ENCODE measurements around the gene TIAM2.
"Not testable (repeated sequence)": the region's sequence is repeated elsewhere in the genome, so short reads cannot be mapped to it uniquely, and the experiment has no call there.

The TIAM2 gene

GRCh38 chr6:155004576-155005372 lies 9.7 kb downstream of the TIAM2 start:
- H3K4me1 ChIP-seq (ENCODE audit: control insufficient read depth, insufficient read depth, low read length): no peaks in the 10 kb centered on the region; the same call in 1 of the 2 replicates
- no peak overlapping the region for H3K4me3 ChIP-seq (ENCODE audit: low read length)
- WGBS (ENCODE audit: insufficient coverage, insufficient read length): no CpG with 5 or more reads among the region's 10 CpGs
- H3K9me3 ChIP-seq (ENCODE audit: control insufficient read depth, insufficient read depth, low read length): no peaks in the 10 kb centered on the region
- no peaks in the 10 kb centered on the region for H3K36me3 ChIP-seq (ENCODE audit: control insufficient read depth, insufficient read depth, low read length)
- no peak overlapping the region for H3K27ac ChIP-seq (ENCODE audit: low read length)
- DNase-seq (ENCODE audit: low read depth, low spot score): no peak
- no peaks in the 10 kb centered on the region for H3K27me3 ChIP-seq (ENCODE audit: control insufficient read depth, insufficient read depth, low read length)

- no peak overlapping the region for H3K27ac ChIP-seq (ENCODE audit: low read length)
- WGBS (ENCODE audit: insufficient coverage, insufficient read length): 100% methylated on average over 1 of the region's 3 CpGs
- H3K4me1 ChIP-seq (ENCODE audit: control insufficient read depth, insufficient read depth, low read length): peaks cover 1% of the 10 kb centered on the region
- H3K9me3 ChIP-seq (ENCODE audit: control insufficient read depth, insufficient read depth, low read length): no peaks in the 10 kb centered on the region
- no peaks in the 10 kb centered on the region for H3K27me3 ChIP-seq (ENCODE audit: control insufficient read depth, insufficient read depth, low read length)
- H3K4me3 ChIP-seq (ENCODE audit: low read length): no peak overlapping the region
- DNase-seq (ENCODE audit: low read depth, low spot score): no peak
- no peaks in the 10 kb centered on the region for H3K36me3 ChIP-seq (ENCODE audit: control insufficient read depth, insufficient read depth, low read length)
Observed at GRCh38 chr6:155008625-155009024, 13.5 kb downstream of the TIAM2 start.

- Histone ChIP-seq H3K27ac (ENCODE audit: low read length) (no peak overlapping the region), H3K36me3 (ENCODE audit: control insufficient read depth, insufficient read depth, low read length) (no peaks in the 10 kb centered on the region), H3K4me3 (ENCODE audit: low read length) (no peak overlapping the region), H3K27me3 (ENCODE audit: control insufficient read depth, insufficient read depth, low read length) (no peaks in the 10 kb centered on the region), H3K4me1 (ENCODE audit: control insufficient read depth, insufficient read depth, low read length) (peaks cover 3% of the 10 kb centered on the region), H3K9me3 (ENCODE audit: control insufficient read depth, insufficient read depth, low read length) (no peaks in the 10 kb centered on the region)
- no CpG with 5 or more reads among the region's 6 CpGs for WGBS (ENCODE audit: insufficient coverage, insufficient read length)
- DNase-seq (ENCODE audit: low read depth, low spot score): no peak
Observed at GRCh38 chr6:155010940-155011339, 15.8 kb downstream of the TIAM2 start.

GRCh38 chr6:155011809-155012291 lies 16.7 kb downstream of the TIAM2 start:
- H3K4me1 ChIP-seq (ENCODE audit: control insufficient read depth, insufficient read depth, low read length): peaks cover 3% of the 10 kb centered on the region
- no peak overlapping the region for H3K27ac ChIP-seq (ENCODE audit: low read length)
- H3K4me3 ChIP-seq (ENCODE audit: low read length): no peak overlapping the region
- no peaks in the 10 kb centered on the region for H3K27me3 ChIP-seq (ENCODE audit: control insufficient read depth, insufficient read depth, low read length)
- WGBS (ENCODE audit: insufficient coverage, insufficient read length): no CpG with 5 or more reads among the region's 5 CpGs
- no peaks in the 10 kb centered on the region for H3K9me3 ChIP-seq (ENCODE audit: control insufficient read depth, insufficient read depth, low read length)
- no peak for DNase-seq (ENCODE audit: low read depth, low spot score)
- H3K36me3 ChIP-seq (ENCODE audit: control insufficient read depth, insufficient read depth, low read length): no peaks in the 10 kb centered on the region

- no peaks in the 10 kb centered on the region for H3K27me3 ChIP-seq (ENCODE audit: control insufficient read depth, insufficient read depth, low read length)
- no peak overlapping the region for H3K4me3 ChIP-seq (ENCODE audit: low read length)
- peaks cover 5% of the 10 kb centered on the region for H3K4me1 ChIP-seq (ENCODE audit: control insufficient read depth, insufficient read depth, low read length)
- no peaks in the 10 kb centered on the region for H3K9me3 ChIP-seq (ENCODE audit: control insufficient read depth, insufficient read depth, low read length)
- H3K27ac ChIP-seq (ENCODE audit: low read length): no peak overlapping the region
- H3K36me3 ChIP-seq (ENCODE audit: control insufficient read depth, insufficient read depth, low read length): no peaks in the 10 kb centered on the region
- no CpG with 5 or more reads among the region's 4 CpGs for WGBS (ENCODE audit: insufficient coverage, insufficient read length)
- no peak for DNase-seq (ENCODE audit: low read depth, low spot score)
Observed at GRCh38 chr6:155013457-155013876, 18.4 kb downstream of the TIAM2 start.

GRCh38 chr6:155014137-155014536 lies 19.0 kb downstream of the TIAM2 start:
- Histone ChIP-seq H3K27ac (ENCODE audit: low read length) (no peak overlapping the region), H3K36me3 (ENCODE audit: control insufficient read depth, insufficient read depth, low read length) (no peaks in the 10 kb centered on the region), H3K9me3 (ENCODE audit: control insufficient read depth, insufficient read depth, low read length) (no peaks in the 10 kb centered on the region), H3K27me3 (ENCODE audit: control insufficient read depth, insufficient read depth, low read length) (no peaks in the 10 kb centered on the region), H3K4me1 (ENCODE audit: control insufficient read depth, insufficient read depth, low read length) (peaks cover 5% of the 10 kb centered on the region), H3K4me3 (ENCODE audit: low read length) (no peak overlapping the region)
- no peak for DNase-seq (ENCODE audit: low read depth, low spot score)
- no CpG with 5 or more reads among the region's 1 CpG for WGBS (ENCODE audit: insufficient coverage, insufficient read length)

GRCh38 chr6:155014670-155015300 lies 19.7 kb downstream of the TIAM2 start:
- DNase-seq (ENCODE audit: low read depth, low spot score): no peak
- WGBS (ENCODE audit: insufficient coverage, insufficient read length): no CpG with 5 or more reads among the region's 3 CpGs
- no peak overlapping the region for H3K27ac ChIP-seq (ENCODE audit: low read length)

GRCh38 chr6:155018415-155018814 lies 23.3 kb downstream of the TIAM2 start:
- not testable (repeated sequence) for H3K4me3 ChIP-seq (ENCODE audit: low read length); H3K27me3 ChIP-seq (ENCODE audit: control insufficient read depth, insufficient read depth, low read length); H3K27ac ChIP-seq (ENCODE audit: low read length); H3K4me1 ChIP-seq (ENCODE audit: control insufficient read depth, insufficient read depth, low read length); DNase-seq (ENCODE audit: low read depth, low spot score); H3K36me3 ChIP-seq (ENCODE audit: control insufficient read depth, insufficient read depth, low read length); H3K9me3 ChIP-seq (ENCODE audit: control insufficient read depth, insufficient read depth, low read length)
- WGBS (ENCODE audit: insufficient coverage, insufficient read length): no CpG with 5 or more reads among the region's 3 CpGs

More at GRCh38 chr6:155014670-155015300, 19.7 kb downstream of the TIAM2 start:
- H3K4me3 ChIP-seq (ENCODE audit: low read length): no peak overlapping the region
- H3K4me1 ChIP-seq (ENCODE audit: control insufficient read depth, insufficient read depth, low read length): peaks cover 5% of the 10 kb centered on the region
- H3K36me3 ChIP-seq (ENCODE audit: control insufficient read depth, insufficient read depth, low read length): no peaks in the 10 kb centered on the region
- H3K27me3 ChIP-seq (ENCODE audit: control insufficient read depth, insufficient read depth, low read length): no peaks in the 10 kb centered on the region
- no peaks in the 10 kb centered on the region for H3K9me3 ChIP-seq (ENCODE audit: control insufficient read depth, insufficient read depth, low read length)

- no peaks in the 10 kb centered on the region for H3K27me3 ChIP-seq (ENCODE audit: control insufficient read depth, insufficient read depth, low read length)
- H3K4me3 ChIP-seq (ENCODE audit: low read length): no peak overlapping the region
- H3K27ac ChIP-seq (ENCODE audit: low read length): no peak overlapping the region
- DNase-seq (ENCODE audit: low read depth, low spot score): no peak
- no CpG with 5 or more reads among the region's 5 CpGs for WGBS (ENCODE audit: insufficient coverage, insufficient read length)
- H3K36me3 ChIP-seq (ENCODE audit: control insufficient read depth, insufficient read depth, low read length): no peaks in the 10 kb centered on the region
- H3K9me3 ChIP-seq (ENCODE audit: control insufficient read depth, insufficient read depth, low read length): no peaks in the 10 kb centered on the region
- peaks cover 4% of the 10 kb centered on the region for H3K4me1 ChIP-seq (ENCODE audit: control insufficient read depth, insufficient read depth, low read length)
Observed at GRCh38 chr6:155021680-155022079, 26.6 kb downstream of the TIAM2 start.

GRCh38 chr6:155022721-155023120 lies 27.6 kb downstream of the TIAM2 start:
- H3K4me3 ChIP-seq (ENCODE audit: low read length): no peak overlapping the region
- no peak for DNase-seq (ENCODE audit: low read depth, low spot score)
- WGBS (ENCODE audit: insufficient coverage, insufficient read length): 100% methylated on average over 2 of the region's 7 CpGs
- peaks cover 2% of the 10 kb centered on the region for H3K4me1 ChIP-seq (ENCODE audit: control insufficient read depth, insufficient read depth, low read length)
- no peaks in the 10 kb centered on the region for H3K36me3 ChIP-seq (ENCODE audit: control insufficient read depth, insufficient read depth, low read length)
- H3K9me3 ChIP-seq (ENCODE audit: control insufficient read depth, insufficient read depth, low read length): no peaks in the 10 kb centered on the region
- no peak overlapping the region for H3K27ac ChIP-seq (ENCODE audit: low read length)
- no peaks in the 10 kb centered on the region for H3K27me3 ChIP-seq (ENCODE audit: control insufficient read depth, insufficient read depth, low read length)
